Astrocyte of the cerebellum (primary cell): ENCODE results near the gene ST6GAL1.
"Not testable (repeated sequence)": the region's sequence is repeated elsewhere in the genome, so short reads cannot be mapped to it uniquely, and the experiment has no call there.

Experiments
- DNase-seq: peaks from one replicate; pipeline ENCODE4 v3.0.0-alpha.2; 2011; ENCODE audit warnings: low read depth
- H3K4me3 ChIP-seq: 2 replicates; pipeline ENCODE4 v1.5.1; 2011; ENCODE audit warnings: mild to moderate bottlenecking, low read depth, low read length, moderate library complexity
- CTCF ChIP-seq: IDR thresholded peaks from 2 replicates; pipeline ENCODE4 v1.5.1; 2012; ENCODE audit warnings: low read length, low read depth, moderate library complexity, mild to moderate bottlenecking; ENCODE audit errors: missing control alignments
- in situ Hi-C: cut with HindIII; loops from 2 replicates; pipeline ENCODE4 v1.10.0; 2017; ENCODE audit warnings: low sequenced_read_pairs

ST6GAL1 gene

GRCh38 chr3:186953011-186953487 is 22.7 kb downstream of the ST6GAL1 start:
- in situ Hi-C loops, result no loop called here
- H3K4me3 ChIP-seq, result no peak overlapping the region
- DNase-seq, result no peak
- no peak for TF ChIP-seq CTCF

- H3K4me3 ChIP-seq, in situ Hi-C loops, DNase-seq: not testable (repeated sequence)
These were observed 23.8 kb downstream of the ST6GAL1 start for GRCh38 chr3:186953992-186954699.

GRCh38 chr3:186955898-186956696 is 25.8 kb downstream of the ST6GAL1 start:
- DNase-seq, result no peak
- no peak overlapping the region for H3K4me3 ChIP-seq
- in situ Hi-C loops, result no loop called here
- TF ChIP-seq CTCF, result no peak

GRCh38 chr3:186959029-186959624 is 28.8 kb downstream of the ST6GAL1 start:
- in situ Hi-C loops, result no loop called here
- TF ChIP-seq CTCF, result no peak
- no peak overlapping the region for H3K4me3 ChIP-seq
- no peak for DNase-seq

GRCh38 chr3:186960347-186960746 is 30.0 kb downstream of the ST6GAL1 start:
- TF ChIP-seq CTCF, result no peak
- no peak for DNase-seq
- in situ Hi-C loops, result no loop called here
- no peak overlapping the region for H3K4me3 ChIP-seq

GRCh38 chr3:186962445-186962844 is 32.1 kb downstream of the ST6GAL1 start:
- in situ Hi-C loops, result no loop called here
- no peak overlapping the region for H3K4me3 ChIP-seq
- DNase-seq, result no peak
- TF ChIP-seq CTCF, result no peak
